ENCODE measurements around the gene WIF1. TPM values are rescaled to one million over a fixed set of nuclear protein-coding genes. Genes with fewer than 3 reads are reported as not detected.

WIF1 gene
- total and polyA plus RNA-seq, 2 donors (not counting 1 experiment from before 2014, with no cell fraction given), result under 0.01 to 0.02 TPM

- no peaks in the 10 kb centered on the region for H3K4me1 ChIP-seq (ENCODE audit: control insufficient read depth, extremely low read depth, insufficient read depth, low read length)
- H3K27ac ChIP-seq (ENCODE audit: insufficient read depth, low read length), result no peak overlapping the region
- H3K36me3 ChIP-seq (ENCODE audit: control insufficient read depth, insufficient read depth, low read length), result no peaks in the 10 kb centered on the region
- no peak for DNase-seq (ENCODE audit: low read depth in 2 of 2)
- H3K4me2 ChIP-seq (ENCODE audit: extremely low read depth, insufficient read depth, low read length), result no peak overlapping the region
- H3K9ac ChIP-seq (ENCODE audit: insufficient read depth, low read length), result no peak overlapping the region
- peaks cover 4% of the 10 kb centered on the region for H3K27me3 ChIP-seq (ENCODE audit: control insufficient read depth, insufficient read depth, low read length)
- H3K4me3 ChIP-seq (replicated peaks in 1 of 4; ENCODE audit: control extremely low read depth in 1 of 4, insufficient read depth in 1 of 4, low read depth in 3 of 4, low read length in 4 of 4), result no peak overlapping the region
- H2AFZ ChIP-seq (ENCODE audit: low read length), result no peak overlapping the region
- TF ChIP-seq CTCF (conservative IDR thresholded peaks at IDR 0.05 in 1 of 2, IDR thresholded peaks at IDR 0.05 in 1 of 2; ENCODE audit: low read depth in 1 of 2, low read length in 2 of 2), result no peak
- no peak for TF ChIP-seq EZH2 (IDR thresholded peaks at IDR 0.05; ENCODE audit: low read length, missing control alignments)
- H3K79me2 ChIP-seq (ENCODE audit: control insufficient read depth, insufficient read depth, low read length), result no peaks in the 10 kb centered on the region
- H3K9me3 ChIP-seq (ENCODE audit: control insufficient read depth, insufficient read depth, low read depth, low read length), result no peaks in the 10 kb centered on the region
- H4K20me1 ChIP-seq (ENCODE audit: control insufficient read depth, extremely low read depth, insufficient read depth, low read length), result no peaks in the 10 kb centered on the region
Observed at GRCh38 chr12:65004270-65004669, 116.8 kb downstream of the WIF1 start.

Other genes with a start within 250 kb of the WIF1 start
- gene LEMD3, start 48.3 kb upstream of the WIF1 start, total RNA-seq, result 17.7 and 18.5 TPM in 2 replicates
- gene LEMD3, start 48.3 kb upstream of the WIF1 start, polyA plus RNA-seq, result 10.1 and 11.5 TPM in 2 replicates
- 31.3 and 46.9 TPM in 2 replicates for gene MSRB3, start 157.4 kb upstream of the WIF1 start, total RNA-seq
- gene MSRB3, start 157.4 kb upstream of the WIF1 start, polyA plus RNA-seq, result 43.1 and 105 TPM in 2 replicates

Measured in fibroblast of lung (primary cell).